ENCODE data around the gene B3GNT7.

Gene B3GNT7

DNA sequence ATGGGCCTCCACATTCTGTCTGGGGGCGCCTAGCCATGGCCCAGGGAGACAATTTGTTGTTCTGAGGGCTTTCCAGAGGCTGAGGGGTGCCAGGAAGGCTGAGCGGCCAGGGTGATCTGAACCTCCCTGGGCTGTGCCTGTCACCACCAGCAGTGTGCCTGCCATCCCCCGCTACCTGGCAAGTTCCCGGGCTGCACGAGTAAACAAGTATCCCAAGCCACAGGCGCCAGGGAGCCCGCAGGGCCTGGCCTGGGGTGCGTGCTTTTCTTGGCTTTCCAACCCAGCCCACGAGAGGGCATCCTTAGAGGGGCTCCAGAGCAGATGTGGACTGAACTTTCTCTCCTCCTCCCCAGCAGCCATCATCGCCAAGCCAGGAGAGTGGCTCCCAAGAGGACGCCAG, 35.1 kb upstream of the B3GNT7 start:
- no peak overlapping the region for H3K4me3 ChIP-seq (ENCODE audit: low read depth, low read length)
- TF ChIP-seq, protein P1, sequence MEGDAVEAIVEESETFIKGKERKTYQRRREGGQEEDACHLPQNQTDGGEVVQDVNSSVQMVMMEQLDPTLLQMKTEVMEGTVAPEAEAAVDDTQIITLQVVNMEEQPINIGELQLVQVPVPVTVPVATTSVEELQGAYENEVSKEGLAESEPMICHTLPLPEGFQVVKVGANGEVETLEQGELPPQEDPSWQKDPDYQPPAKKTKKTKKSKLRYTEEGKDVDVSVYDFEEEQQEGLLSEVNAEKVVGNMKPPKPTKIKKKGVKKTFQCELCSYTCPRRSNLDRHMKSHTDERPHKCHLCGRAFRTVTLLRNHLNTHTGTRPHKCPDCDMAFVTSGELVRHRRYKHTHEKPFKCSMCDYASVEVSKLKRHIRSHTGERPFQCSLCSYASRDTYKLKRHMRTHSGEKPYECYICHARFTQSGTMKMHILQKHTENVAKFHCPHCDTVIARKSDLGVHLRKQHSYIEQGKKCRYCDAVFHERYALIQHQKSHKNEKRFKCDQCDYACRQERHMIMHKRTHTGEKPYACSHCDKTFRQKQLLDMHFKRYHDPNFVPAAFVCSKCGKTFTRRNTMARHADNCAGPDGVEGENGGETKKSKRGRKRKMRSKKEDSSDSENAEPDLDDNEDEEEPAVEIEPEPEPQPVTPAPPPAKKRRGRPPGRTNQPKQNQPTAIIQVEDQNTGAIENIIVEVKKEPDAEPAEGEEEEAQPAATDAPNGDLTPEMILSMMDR (IDR thresholded peaks at IDR 0.05; ENCODE audit: low read depth, low read length, missing control alignments), result no peak
- no peak for DNase-seq (ENCODE audit: low read depth)

DNA sequence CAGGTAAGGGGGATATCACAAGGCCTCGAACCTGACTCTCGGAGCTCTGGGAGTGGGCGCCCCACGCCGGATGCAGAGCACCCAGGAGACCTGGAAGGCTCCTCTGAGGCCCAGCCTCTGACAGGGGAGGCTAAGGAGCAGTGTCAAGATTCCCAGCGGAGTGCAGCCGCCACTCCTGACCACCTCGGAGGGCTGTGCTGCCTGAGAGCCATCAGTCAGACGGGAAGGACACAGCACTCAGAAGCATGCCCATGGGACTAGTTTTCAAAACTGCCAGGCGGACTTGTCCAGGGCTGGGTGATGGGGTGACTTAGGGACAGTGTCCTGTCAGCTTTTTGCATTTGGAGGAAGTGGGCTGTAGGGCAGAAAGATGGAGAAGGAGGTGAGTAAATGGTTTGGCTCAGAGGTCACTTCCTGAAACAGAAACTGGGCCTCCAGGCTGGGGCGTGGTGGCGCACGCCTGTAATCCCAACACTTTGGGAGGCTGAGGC, 34.6 kb upstream of the B3GNT7 start:
- TF ChIP-seq, protein P1 (IDR thresholded peaks at IDR 0.05; ENCODE audit: low read depth, low read length, missing control alignments), result no peak
- DNase-seq (ENCODE audit: low read depth), result no peak
- no peak overlapping the region for H3K4me3 ChIP-seq (ENCODE audit: low read depth, low read length)

DNA sequence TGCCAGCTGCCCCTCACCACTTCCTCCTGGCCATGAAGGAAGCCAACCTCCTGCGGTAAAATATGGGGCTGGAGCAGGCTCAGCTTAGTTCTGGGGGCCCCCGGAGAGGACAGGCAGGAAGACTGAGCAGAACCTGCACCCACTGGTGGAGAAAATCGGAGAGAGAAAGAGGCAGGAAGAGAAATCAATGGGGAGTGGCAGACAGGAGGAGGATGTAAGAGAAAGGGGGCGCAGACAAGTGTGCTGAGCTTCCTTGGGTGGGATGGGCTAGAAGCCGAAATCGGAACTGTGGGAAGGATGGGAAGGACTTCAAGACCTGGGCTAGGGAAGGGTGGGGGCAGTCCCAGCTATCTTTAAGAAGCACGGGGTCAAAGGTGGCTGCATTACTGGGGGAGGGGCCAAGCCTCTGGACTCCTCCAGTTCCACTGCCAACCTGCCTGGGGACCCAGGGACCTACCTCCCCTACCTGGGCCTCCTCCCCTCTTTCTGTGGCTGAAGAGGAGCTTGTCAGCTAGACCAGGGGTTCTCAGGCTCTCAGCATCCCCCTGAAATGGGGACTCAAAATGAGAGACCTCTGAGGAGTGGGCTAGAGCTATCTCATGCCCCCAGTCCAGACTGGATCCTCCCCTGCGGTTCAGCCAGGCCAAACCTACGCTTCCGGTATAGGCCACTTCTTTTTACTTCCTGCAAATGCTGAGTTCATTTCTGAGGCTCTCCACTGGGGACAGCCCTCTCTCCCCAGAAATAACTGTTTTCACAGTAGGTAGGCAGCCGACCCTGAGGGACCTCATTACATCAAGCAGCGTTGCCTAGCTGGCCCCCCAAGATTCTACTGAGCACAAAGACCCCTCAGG, 33.6 kb upstream of the B3GNT7 start:
- peak; percentile 52 for DNase-seq (ENCODE audit: low read depth)
- TF ChIP-seq, protein P1 (IDR thresholded peaks at IDR 0.05; ENCODE audit: low read depth, low read length, missing control alignments), result peak; percentile 54
- no peak overlapping the region for H3K4me3 ChIP-seq (ENCODE audit: low read depth, low read length)

DNA sequence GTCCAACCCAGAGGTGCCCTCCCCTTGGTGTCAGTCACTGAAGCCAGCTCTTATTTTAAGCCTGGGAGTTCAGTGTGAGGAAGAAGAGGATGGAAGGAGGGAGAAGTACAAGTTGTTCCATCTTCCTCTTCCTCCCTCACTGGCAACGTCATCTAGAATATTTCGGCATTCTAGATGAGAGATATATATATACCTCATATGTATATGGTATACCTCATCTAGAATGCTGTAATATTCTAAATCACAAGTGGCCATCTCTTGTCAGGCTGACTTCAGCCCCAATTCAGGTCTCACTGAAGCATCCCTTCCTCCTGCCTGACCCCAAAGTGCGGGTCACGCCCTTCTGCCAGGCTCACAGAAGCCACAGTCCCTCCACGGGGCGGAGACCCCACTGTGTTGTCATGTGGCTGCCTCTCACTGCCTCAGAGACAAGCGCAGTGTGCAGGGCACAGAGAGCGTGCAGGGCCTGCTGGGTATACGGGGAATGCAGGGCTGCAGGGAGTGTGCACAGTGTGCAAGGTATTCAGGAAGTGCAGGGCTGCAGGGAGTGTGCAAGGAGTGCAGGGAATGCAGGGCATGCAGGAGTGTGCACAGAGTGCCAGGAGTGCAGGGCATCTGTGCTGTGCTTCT, 32.8 kb upstream of the B3GNT7 start:
- no peak for DNase-seq (ENCODE audit: low read depth)
- TF ChIP-seq, protein P1 (IDR thresholded peaks at IDR 0.05; ENCODE audit: low read depth, low read length, missing control alignments), result peak; percentile 4
- H3K4me3 ChIP-seq (ENCODE audit: low read depth, low read length), result no peak overlapping the region

DNA sequence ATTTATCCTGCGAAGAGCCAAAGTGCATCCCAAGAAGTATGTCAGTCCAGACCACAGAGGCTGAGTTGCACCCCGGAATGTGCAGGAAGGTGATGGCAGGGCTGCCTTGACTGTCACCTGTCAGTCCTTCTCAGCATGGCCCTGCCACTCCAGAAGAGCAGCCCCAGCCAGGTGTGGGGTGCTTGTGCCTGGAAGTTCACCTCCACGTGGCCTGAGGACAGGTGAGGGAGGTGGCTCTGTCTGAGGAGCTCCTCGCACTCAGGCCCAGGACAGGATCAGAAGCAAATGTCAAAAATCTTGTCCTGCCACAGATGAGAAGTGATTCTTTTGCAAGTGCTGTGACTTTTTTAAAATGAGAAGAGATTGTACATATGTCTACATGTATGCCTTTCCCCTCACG, 31.4 kb upstream of the B3GNT7 start:
- TF ChIP-seq, protein P1 (IDR thresholded peaks at IDR 0.05; ENCODE audit: low read depth, low read length, missing control alignments), result no peak
- no peak for DNase-seq (ENCODE audit: low read depth)
- H3K4me3 ChIP-seq (ENCODE audit: low read depth, low read length), result no peak overlapping the region

DNA sequence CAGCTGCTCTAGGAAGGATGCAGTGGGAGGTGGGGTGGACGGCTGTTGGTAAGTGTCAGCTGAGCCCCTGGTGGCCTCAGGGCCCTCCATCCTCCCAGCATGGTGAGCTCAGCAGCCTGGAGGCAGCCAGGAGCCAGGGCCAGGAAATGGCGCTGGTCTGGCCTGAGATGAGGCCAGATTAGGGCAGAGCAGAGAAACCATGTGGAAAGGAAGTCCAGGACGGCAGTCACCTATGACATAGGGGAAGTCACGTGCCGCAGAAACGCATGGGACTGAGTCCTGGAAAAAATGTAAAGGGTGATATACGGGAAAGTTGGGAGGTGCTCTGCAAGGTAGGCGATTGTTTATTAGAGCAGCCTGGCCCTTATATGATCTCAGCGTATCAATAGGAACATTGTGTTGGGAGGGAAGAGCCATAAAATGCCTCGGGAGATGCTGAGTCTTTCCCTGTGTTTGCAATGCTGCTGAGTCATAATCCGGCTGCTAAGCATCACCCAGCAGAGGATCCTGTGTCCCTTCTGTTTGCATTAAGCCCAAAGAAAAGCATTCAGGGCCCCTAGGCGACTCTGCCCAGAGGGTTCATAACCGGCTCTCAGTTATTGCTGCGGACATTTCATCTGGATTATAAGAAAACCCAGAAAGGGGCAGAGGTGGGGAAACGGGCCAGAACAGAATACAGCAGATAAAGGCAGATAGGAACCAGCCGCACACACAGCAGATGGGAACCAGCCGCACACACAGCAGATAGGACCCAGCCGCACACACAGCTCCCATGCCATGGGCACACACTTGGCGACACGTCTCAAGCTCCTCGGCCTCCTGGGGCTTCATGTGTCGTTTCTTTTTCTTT, 30.3 kb upstream of the B3GNT7 start:
- TF ChIP-seq, protein P1 (IDR thresholded peaks at IDR 0.05; ENCODE audit: low read depth, low read length, missing control alignments), result no peak
- no peak overlapping the region for H3K4me3 ChIP-seq (ENCODE audit: low read depth, low read length)
- no peak for DNase-seq (ENCODE audit: low read depth)

Data from GM12864 (cell line).